ENCODE measurements around the gene POLR2E.

POLR2E gene

GRCh38 chr19:1050989-1051788, 44.0 kb downstream of the POLR2E start:
- Histone ChIP-seq H3K9me3 (ENCODE audit: severe bottlenecking) (no peaks in the 10 kb centered on the region), H3K27ac (ENCODE audit: poor library complexity, severe bottlenecking) (no peak overlapping the region), H3K27me3 (ENCODE audit: insufficient read depth, poor library complexity, severe bottlenecking) (no peaks in the 10 kb centered on the region), H3K4me1 (ENCODE audit: insufficient read depth, poor library complexity, severe bottlenecking) (no peaks in the 10 kb centered on the region), H3K36me3 (ENCODE audit: low read depth) (no peaks in the 10 kb centered on the region), H3K4me3 (ENCODE audit: severe bottlenecking) (no peak overlapping the region)
- DNase-seq (ENCODE audit: low spot score) (no peak), ATAC-seq (ENCODE audit: low read depth) (no peak)
- TF ChIP-seq, protein P1, sequence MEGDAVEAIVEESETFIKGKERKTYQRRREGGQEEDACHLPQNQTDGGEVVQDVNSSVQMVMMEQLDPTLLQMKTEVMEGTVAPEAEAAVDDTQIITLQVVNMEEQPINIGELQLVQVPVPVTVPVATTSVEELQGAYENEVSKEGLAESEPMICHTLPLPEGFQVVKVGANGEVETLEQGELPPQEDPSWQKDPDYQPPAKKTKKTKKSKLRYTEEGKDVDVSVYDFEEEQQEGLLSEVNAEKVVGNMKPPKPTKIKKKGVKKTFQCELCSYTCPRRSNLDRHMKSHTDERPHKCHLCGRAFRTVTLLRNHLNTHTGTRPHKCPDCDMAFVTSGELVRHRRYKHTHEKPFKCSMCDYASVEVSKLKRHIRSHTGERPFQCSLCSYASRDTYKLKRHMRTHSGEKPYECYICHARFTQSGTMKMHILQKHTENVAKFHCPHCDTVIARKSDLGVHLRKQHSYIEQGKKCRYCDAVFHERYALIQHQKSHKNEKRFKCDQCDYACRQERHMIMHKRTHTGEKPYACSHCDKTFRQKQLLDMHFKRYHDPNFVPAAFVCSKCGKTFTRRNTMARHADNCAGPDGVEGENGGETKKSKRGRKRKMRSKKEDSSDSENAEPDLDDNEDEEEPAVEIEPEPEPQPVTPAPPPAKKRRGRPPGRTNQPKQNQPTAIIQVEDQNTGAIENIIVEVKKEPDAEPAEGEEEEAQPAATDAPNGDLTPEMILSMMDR (IDR thresholded peaks at IDR 0.05; ENCODE audit: poor library complexity, severe bottlenecking) = no peak

- DNase-seq (ENCODE audit: low spot score) (no peak), ATAC-seq (ENCODE audit: low read depth) (no peak)
- Histone ChIP-seq H3K9me3 (ENCODE audit: severe bottlenecking) (no peaks in the 10 kb centered on the region), H3K27me3 (ENCODE audit: insufficient read depth, poor library complexity, severe bottlenecking) (no peaks in the 10 kb centered on the region), H3K4me1 (ENCODE audit: insufficient read depth, poor library complexity, severe bottlenecking) (no peaks in the 10 kb centered on the region), H3K27ac (ENCODE audit: poor library complexity, severe bottlenecking) (no peak overlapping the region), H3K36me3 (ENCODE audit: low read depth) (no peaks in the 10 kb centered on the region), H3K4me3 (ENCODE audit: severe bottlenecking) (no peak overlapping the region)
- TF ChIP-seq, protein P1 (IDR thresholded peaks at IDR 0.05; ENCODE audit: poor library complexity, severe bottlenecking) = no peak
Observed at GRCh38 chr19:1049800-1050199, 45.4 kb downstream of the POLR2E start.

GRCh38 chr19:1049106-1049505, 46.1 kb downstream of the POLR2E start:
- DNase-seq (ENCODE audit: low spot score) = no peak
- ATAC-seq (ENCODE audit: low read depth) = no peak
- Histone ChIP-seq H3K4me3 (ENCODE audit: severe bottlenecking) (no peak overlapping the region), H3K27ac (ENCODE audit: poor library complexity, severe bottlenecking) (no peak overlapping the region), H3K4me1 (ENCODE audit: insufficient read depth, poor library complexity, severe bottlenecking) (no peaks in the 10 kb centered on the region), H3K9me3 (ENCODE audit: severe bottlenecking) (no peaks in the 10 kb centered on the region), H3K36me3 (ENCODE audit: low read depth) (no peaks in the 10 kb centered on the region), H3K27me3 (ENCODE audit: insufficient read depth, poor library complexity, severe bottlenecking) (no peaks in the 10 kb centered on the region)
- TF ChIP-seq, protein P1 (IDR thresholded peaks at IDR 0.05; ENCODE audit: poor library complexity, severe bottlenecking) = no peak

- no peak for ATAC-seq (ENCODE audit: low read depth)
- Histone ChIP-seq H3K4me1 (ENCODE audit: insufficient read depth, poor library complexity, severe bottlenecking) (no peaks in the 10 kb centered on the region), H3K36me3 (ENCODE audit: low read depth) (no peaks in the 10 kb centered on the region), H3K27ac (ENCODE audit: poor library complexity, severe bottlenecking) (no peak overlapping the region), H3K4me3 (ENCODE audit: severe bottlenecking) (no peak overlapping the region), H3K9me3 (ENCODE audit: severe bottlenecking) (no peaks in the 10 kb centered on the region), H3K27me3 (ENCODE audit: insufficient read depth, poor library complexity, severe bottlenecking) (no peaks in the 10 kb centered on the region)
- TF ChIP-seq, protein P1 (IDR thresholded peaks at IDR 0.05; ENCODE audit: poor library complexity, severe bottlenecking) = no peak
- no peak for DNase-seq (ENCODE audit: low spot score)
Observed at GRCh38 chr19:1047696-1048147, 47.5 kb downstream of the POLR2E start.
